Measurements from ENCODE around the gene QKI. TPM values are rescaled to one million over a fixed set of nuclear protein-coding genes. Genes with fewer than 3 reads are reported as not detected.

Gene QKI
- total and polyA plus RNA-seq, 8 donors, result 8.0 to 261 (median 32.2) TPM

GRCh38 chr6:163387317-163387716 is 27.2 kb upstream of the QKI start:
- H3K4me1 ChIP-seq, result peaks cover 0 to 3% (median under 1%) of the 10 kb centered on the region in 4 donors
- DNase-seq, result peak in 1 of 2 donors; percentile 31
- H3K27me3 ChIP-seq, result no peaks in the 10 kb centered on the region
- 77 to 87% (median 84%) methylated on average over 5 of the region's 5 CpGs for WGBS, 5 donors
- no peaks in the 10 kb centered on the region for H3K36me3 ChIP-seq
- H3K9me3 ChIP-seq, result no peaks in the 10 kb centered on the region
- H3K27ac ChIP-seq, result no peak overlapping the region
- no peak overlapping the region for H3K4me3 ChIP-seq
- no peak for TF ChIP-seq CTCF (IDR thresholded peaks at IDR 0.05)
- no peak for TF ChIP-seq POLR2A (IDR thresholded peaks at IDR 0.05)
- no peak for TF ChIP-seq EP300 (IDR thresholded peaks at IDR 0.05)
- no peak for TF ChIP-seq POLR2AphosphoS5 (IDR thresholded peaks at IDR 0.05)
- intact Hi-C loops (cut with DNase I; ENCODE audit: low total_unique reads), result no loop called here

- Histone ChIP-seq H3K27ac (no peak overlapping the region), H3K9me3 (no peaks in the 10 kb centered on the region), H3K36me3 (no peaks in the 10 kb centered on the region), H3K4me3 (no peak overlapping the region), H3K4me1 (peaks cover 0 to 8% (median 3%) of the 10 kb centered on the region in 4 donors), H3K27me3 (no peaks in the 10 kb centered on the region)
- TF ChIP-seq CTCF (IDR thresholded peaks at IDR 0.05), result no peak
- no peak for TF ChIP-seq POLR2AphosphoS5 (IDR thresholded peaks at IDR 0.05)
- no peak for TF ChIP-seq EP300 (IDR thresholded peaks at IDR 0.05)
- no peak for TF ChIP-seq POLR2A (IDR thresholded peaks at IDR 0.05)
- WGBS, 5 donors, result 88 to 95% (median 93%) methylated on average over 4 of the region's 4 CpGs
- no peak for DNase-seq
- intact Hi-C loops (cut with DNase I; ENCODE audit: low total_unique reads), result no loop called here
These were observed 25.2 kb upstream of the QKI start for GRCh38 chr6:163389354-163389753.

GRCh38 chr6:163390770-163391169 is 23.7 kb upstream of the QKI start:
- no peak overlapping the region for H3K4me3 ChIP-seq
- TF ChIP-seq POLR2A (IDR thresholded peaks at IDR 0.05) (no peak), POLR2AphosphoS5 (IDR thresholded peaks at IDR 0.05) (no peak), CTCF (IDR thresholded peaks at IDR 0.05) (no peak)
- DNase-seq, result no peak
- 96 to 100% (median 97%) methylated on average over 1 of the region's 1 CpG for WGBS, 5 donors
- H3K4me1 ChIP-seq, result peaks cover 0 to 8% (median 3%) of the 10 kb centered on the region in 4 donors
- H3K27me3 ChIP-seq, result no peaks in the 10 kb centered on the region
- H3K36me3 ChIP-seq, result no peaks in the 10 kb centered on the region
- no peaks in the 10 kb centered on the region for H3K9me3 ChIP-seq
- intact Hi-C loops (cut with DNase I; ENCODE audit: low total_unique reads), result no loop called here
- no peak overlapping the region for H3K27ac ChIP-seq

GRCh38 chr6:163391985-163392384 is 22.5 kb upstream of the QKI start:
- Histone ChIP-seq H3K27ac (no peak overlapping the region), H3K4me3 (no peak overlapping the region), H3K36me3 (no peaks in the 10 kb centered on the region), H3K27me3 (no peaks in the 10 kb centered on the region), H3K4me1 (peaks cover 0 to 17% (median 6%) of the 10 kb centered on the region in 4 donors), H3K9me3 (no peaks in the 10 kb centered on the region)
- intact Hi-C loops (cut with DNase I; ENCODE audit: low total_unique reads), result no loop called here
- 72 to 86% (median 80%) methylated on average over 2 of the region's 2 CpGs for whole genome bisulfite sequencing, 5 donors
- no peak for DNase-seq
- TF ChIP-seq POLR2A (IDR thresholded peaks at IDR 0.05) (no peak), CTCF (IDR thresholded peaks at IDR 0.05) (no peak), EP300 (IDR thresholded peaks at IDR 0.05) (no peak)
